ENCODE measurements around the gene ENTHD1. TPM values are rescaled to one million over a fixed set of nuclear protein-coding genes. Genes with fewer than 3 reads are reported as not detected.
A peak's percentile ranks its signal among the peaks of the same experiment; 100 is the strongest.

The ENTHD1 gene
- total RNA-seq, 1 experiment from 2014 or later: not detected

- in situ Hi-C loops (cut with HindIII; ENCODE audit: low sequenced_read_pairs): loop anchor here (10.0 kb wide), 1 partner anchor 78 kb away; no protein-coding TSS in a partner anchor
These were observed 33.2 kb upstream of the ENTHD1 start for GRCh38 chr22:39926753-39927152.

DNA sequence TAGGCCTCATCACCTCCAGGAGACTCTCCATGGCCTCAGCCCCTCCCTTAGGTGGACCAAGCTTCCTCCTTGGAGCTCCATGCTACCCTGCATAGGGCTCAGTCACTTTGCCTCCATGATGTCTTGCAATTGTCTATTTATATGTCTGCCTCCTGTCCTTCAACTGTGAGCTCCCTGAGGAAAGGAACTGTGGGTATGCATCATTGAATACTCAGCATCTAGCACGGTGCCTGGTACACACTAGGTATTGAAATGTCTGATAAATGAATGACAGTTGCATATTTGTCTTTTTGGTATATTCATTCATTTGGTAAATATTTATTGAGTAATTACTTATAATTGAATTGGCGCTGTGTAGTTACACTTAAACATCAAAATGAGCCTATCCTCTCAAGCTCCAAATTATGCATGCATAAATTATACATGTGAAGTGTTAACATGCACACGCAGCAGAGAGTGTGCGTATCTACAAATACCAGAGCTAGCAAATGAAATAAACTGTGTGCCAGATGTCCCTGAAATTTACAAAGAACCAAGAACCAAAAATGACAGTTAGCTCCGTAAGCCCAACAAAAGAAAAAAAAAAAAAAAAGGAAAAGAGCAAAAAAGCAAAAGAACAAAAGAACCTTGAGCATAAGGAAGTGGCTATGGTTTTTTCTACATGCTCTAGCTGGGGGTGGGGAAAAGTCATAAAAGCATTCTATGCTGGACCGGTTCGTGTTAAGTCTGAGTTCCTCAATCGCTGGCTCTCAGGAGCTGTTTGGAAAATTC lies 32.5 kb upstream of the ENTHD1 start:
- no peak for DNase-seq (ENCODE audit: low spot score)

More at GRCh38 chr22:39926753-39927152, 33.2 kb upstream of the ENTHD1 start:
- DNase-seq (ENCODE audit: low spot score): no peak

DNA sequence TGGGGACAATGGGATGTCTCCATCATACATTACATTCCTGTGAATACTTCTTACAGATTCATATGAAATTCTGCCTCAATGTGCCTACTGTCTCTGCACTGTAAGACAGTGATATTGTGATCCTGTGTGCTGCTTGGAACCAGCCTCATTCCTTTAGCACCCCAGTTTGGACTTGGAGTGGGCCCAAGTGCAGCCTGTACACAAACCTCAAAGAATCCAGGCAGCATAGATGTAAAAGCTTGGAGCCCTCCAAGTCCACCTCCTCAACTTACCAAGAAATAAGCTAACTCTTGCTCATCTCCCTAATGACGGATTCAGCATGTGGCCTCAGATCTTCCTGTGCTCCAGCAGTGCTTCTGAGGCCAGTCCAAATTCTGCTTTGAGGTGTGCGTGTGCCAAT lies 31.7 kb upstream of the ENTHD1 start:
- no peak for DNase-seq (ENCODE audit: low spot score)
- in situ Hi-C loops (cut with HindIII; ENCODE audit: low sequenced_read_pairs): loop anchor here (10.0 kb wide), 1 partner anchor 80 kb away; no protein-coding TSS in a partner anchor

More for the DNA sequence above, 32.5 kb upstream of the ENTHD1 start:
- in situ Hi-C loops (cut with HindIII; ENCODE audit: low sequenced_read_pairs): loop anchor here (10.0 kb wide), 1 partner anchor 79 kb away; no protein-coding TSS in a partner anchor

GRCh38 chr22:39924286-39924685 lies 30.7 kb upstream of the ENTHD1 start:
- in situ Hi-C loops (cut with HindIII; ENCODE audit: low sequenced_read_pairs): loop anchor here (10.0 kb wide), 1 partner anchor 81 kb away; no protein-coding TSS in a partner anchor
- no peak for DNase-seq (ENCODE audit: low spot score)

GRCh38 chr22:39923696-39924095 lies 30.1 kb upstream of the ENTHD1 start:
- in situ Hi-C loops (cut with HindIII; ENCODE audit: low sequenced_read_pairs): loop anchor here (10.0 kb wide), 1 partner anchor 81 kb away; no protein-coding TSS in a partner anchor
- DNase-seq (ENCODE audit: low spot score): no peak

DNA sequence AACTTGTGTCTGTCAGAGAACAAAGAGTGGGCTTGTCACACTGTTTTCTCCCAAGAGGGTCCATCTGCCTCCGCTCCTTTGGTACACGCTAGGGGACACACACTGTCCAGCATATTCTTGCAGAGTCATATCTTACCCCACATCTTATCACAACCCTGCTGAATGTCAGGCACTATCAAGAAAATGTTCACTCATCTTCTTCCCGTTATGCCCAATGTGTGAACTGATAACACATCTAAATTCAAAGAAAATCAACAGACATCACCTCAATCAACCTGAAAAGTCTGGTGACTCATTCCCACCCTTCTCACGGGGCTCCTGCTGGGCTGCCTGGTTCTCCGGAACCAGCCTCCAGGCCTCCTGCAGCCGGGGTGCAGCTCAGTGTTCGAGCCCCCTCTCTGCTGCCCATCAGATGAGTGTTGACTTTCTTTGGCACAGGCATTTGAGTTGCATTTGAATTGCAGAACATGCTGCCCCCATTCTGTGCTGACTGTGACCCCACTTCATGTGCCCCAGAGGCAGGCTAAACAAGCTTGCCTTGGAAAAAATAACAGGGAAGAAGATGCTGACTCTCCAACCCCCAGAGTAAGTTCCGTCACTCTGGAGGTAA lies 26.7 kb upstream of the ENTHD1 start:
- no peak for DNase-seq (ENCODE audit: low spot score)
- in situ Hi-C loops (cut with HindIII; ENCODE audit: low sequenced_read_pairs): loop anchor here (10.0 kb wide), 1 partner anchor 85 kb away; no protein-coding TSS in a partner anchor

- in situ Hi-C loops (cut with HindIII; ENCODE audit: low sequenced_read_pairs): no loop called here
- DNase-seq (ENCODE audit: low spot score): peak; percentile 62
These were observed 24.4 kb upstream of the ENTHD1 start for GRCh38 chr22:39917776-39918495.

GRCh38 chr22:39917197-39917643 lies 23.7 kb upstream of the ENTHD1 start:
- no peak for DNase-seq (ENCODE audit: low spot score)
- in situ Hi-C loops (cut with HindIII; ENCODE audit: low sequenced_read_pairs): no loop called here

GRCh38 chr22:39916496-39916895 lies 22.9 kb upstream of the ENTHD1 start:
- DNase-seq (ENCODE audit: low spot score): no peak
- in situ Hi-C loops (cut with HindIII; ENCODE audit: low sequenced_read_pairs): no loop called here

DNA sequence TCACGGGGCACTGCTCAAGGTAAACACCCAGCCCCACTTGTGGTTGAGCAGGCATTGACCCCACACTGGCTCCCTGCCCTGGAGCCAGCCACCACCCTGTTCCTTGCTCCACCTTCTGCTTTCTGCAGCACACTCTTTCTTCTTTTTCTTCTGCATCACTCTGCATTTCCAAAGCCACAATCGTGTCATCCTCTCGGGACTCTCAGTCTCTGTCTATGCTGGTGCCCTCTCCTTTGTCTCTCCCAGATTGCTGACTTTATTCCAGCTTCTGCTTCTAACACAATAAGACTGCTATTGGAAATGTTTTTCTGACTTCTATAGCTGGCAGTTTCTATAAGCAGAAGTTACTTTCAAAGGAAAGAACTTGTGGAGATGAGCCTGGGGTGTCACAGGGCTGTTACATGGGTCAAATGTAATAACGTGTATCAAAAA lies 21.8 kb upstream of the ENTHD1 start:
- in situ Hi-C loops (cut with HindIII; ENCODE audit: low sequenced_read_pairs): no loop called here
- no peak for DNase-seq (ENCODE audit: low spot score)

DNA sequence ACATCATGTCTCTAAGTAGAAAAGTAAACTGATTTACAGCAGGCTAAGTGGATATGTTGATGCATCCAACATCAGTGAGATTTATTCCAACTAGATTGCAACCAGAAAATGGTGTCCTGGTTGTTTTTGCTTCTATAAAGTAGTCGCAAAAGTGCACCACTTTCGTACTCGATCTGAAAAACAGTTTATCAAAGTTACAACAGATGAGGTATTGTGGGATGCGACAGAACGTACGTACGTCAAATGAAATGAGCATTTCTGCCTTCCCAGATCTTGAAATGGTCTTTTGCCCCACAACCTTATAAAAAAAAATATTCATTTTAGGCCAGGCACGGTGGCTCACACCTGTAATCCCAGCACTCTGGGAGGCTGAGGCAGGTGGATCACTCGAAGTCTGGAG lies 21.0 kb upstream of the ENTHD1 start:
- in situ Hi-C loops (cut with HindIII; ENCODE audit: low sequenced_read_pairs): no loop called here
- no peak for DNase-seq (ENCODE audit: low spot score)

GRCh38 chr22:39913886-39914285 lies 20.3 kb upstream of the ENTHD1 start:
- in situ Hi-C loops (cut with HindIII; ENCODE audit: low sequenced_read_pairs): no loop called here
- no peak for DNase-seq (ENCODE audit: low spot score)

DNA sequence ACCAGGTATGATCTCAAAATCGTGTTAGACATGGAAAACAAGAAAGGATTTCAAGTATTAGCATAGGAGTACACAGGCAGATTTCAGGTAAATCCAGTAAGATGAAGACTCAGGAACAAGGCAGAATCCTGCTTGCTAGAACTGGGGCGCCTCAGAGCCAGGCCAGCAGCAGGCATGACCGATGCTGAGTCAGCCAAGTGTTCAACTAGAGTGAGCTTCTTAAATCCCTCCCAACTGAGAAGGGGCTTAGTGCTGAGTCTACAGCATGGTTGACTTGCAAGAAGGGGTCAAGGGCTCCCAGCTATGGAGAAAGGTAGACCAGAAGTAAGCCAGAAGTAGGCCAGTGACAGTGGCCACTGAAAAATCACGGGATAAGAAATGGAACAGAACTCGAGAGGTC lies 19.8 kb upstream of the ENTHD1 start:
- no peak for DNase-seq (ENCODE audit: low spot score)
- in situ Hi-C loops (cut with HindIII; ENCODE audit: low sequenced_read_pairs): no loop called here

GRCh38 chr22:39910876-39911613 lies 17.5 kb upstream of the ENTHD1 start:
- in situ Hi-C loops (cut with HindIII; ENCODE audit: low sequenced_read_pairs): no loop called here
- DNase-seq (ENCODE audit: low spot score): no peak

GRCh38 chr22:39908737-39909136 lies 15.2 kb upstream of the ENTHD1 start:
- in situ Hi-C loops (cut with HindIII; ENCODE audit: low sequenced_read_pairs): no loop called here
- DNase-seq (ENCODE audit: low spot score): no peak

GRCh38 chr22:39908136-39908535 lies 14.6 kb upstream of the ENTHD1 start:
- no peak for DNase-seq (ENCODE audit: low spot score)
- in situ Hi-C loops (cut with HindIII; ENCODE audit: low sequenced_read_pairs): no loop called here

- in situ Hi-C loops (cut with HindIII; ENCODE audit: low sequenced_read_pairs): no loop called here
- DNase-seq (ENCODE audit: low spot score): no peak
These were observed 14.1 kb upstream of the ENTHD1 start for GRCh38 chr22:39907605-39908097.

DNA sequence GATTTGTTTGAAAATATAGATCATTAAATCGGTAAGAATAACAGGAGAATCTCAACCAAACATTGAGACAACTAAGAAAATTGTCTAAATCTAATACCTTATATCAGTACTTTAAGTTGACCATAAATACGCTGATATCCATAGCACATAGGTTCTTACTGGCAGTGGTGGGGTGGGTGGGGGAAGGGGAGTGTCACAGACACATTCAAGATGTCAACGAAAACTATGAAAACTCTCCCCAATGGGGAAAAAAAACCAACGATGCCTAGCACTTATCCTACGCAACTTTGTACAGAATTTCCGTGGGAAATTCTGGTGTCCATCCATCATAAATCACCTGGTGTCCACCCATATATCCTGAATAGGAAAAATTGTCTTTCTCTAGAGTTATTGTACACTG lies 13.5 kb upstream of the ENTHD1 start:
- in situ Hi-C loops (cut with HindIII; ENCODE audit: low sequenced_read_pairs): no loop called here
- no peak for DNase-seq (ENCODE audit: low spot score)

GRCh38 chr22:39906207-39906606 lies 12.6 kb upstream of the ENTHD1 start:
- in situ Hi-C loops (cut with HindIII; ENCODE audit: low sequenced_read_pairs): no loop called here
- DNase-seq (ENCODE audit: low spot score): no peak
